ENCODE measurements around the gene CPED1.

The CPED1 gene

DNA sequence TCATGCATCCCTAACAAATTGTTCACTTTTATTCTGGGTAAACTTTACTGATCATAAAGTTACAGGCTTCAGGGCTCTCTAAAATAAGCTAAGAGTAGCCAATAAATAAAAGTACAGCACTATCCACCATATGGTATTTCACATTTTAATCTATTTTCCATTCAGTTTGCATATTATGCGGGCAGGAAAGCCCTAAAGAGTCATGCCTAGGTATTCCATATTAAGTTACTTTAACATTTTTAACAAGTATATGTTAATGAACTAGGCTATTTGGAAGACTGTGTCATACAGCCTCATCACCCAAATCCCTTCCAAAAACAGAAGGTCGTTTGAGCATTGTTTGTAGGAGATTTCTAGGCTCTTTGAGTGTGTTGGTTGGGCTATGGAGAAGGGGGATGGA, 106.3 kb downstream of the CPED1 start:
- DNase-seq (ENCODE audit: low read depth, low spot score): no peak
- Histone ChIP-seq H3K36me3 (ENCODE audit: insufficient read depth, low read length) (no peaks in the 10 kb centered on the region), H3K27ac (no peak overlapping the region), H3K9ac (ENCODE audit: insufficient read length) (no peak overlapping the region), H3K9me3 (ENCODE audit: low read depth, low read length) (no peaks in the 10 kb centered on the region), H3K4me3 (no peak overlapping the region)
- TF ChIP-seq FOXP2 (optimal IDR thresholded peaks at IDR 0.05; ENCODE audit: control extremely low read depth, extremely low read length, insufficient read depth): no peak
- TF ChIP-seq POLR2AphosphoS5 (IDR thresholded peaks at IDR 0.05; ENCODE audit: borderline replicate concordance, low read depth, low read length): no peak
- TF ChIP-seq EZH2 (IDR thresholded peaks at IDR 0.05): no peak

DNA sequence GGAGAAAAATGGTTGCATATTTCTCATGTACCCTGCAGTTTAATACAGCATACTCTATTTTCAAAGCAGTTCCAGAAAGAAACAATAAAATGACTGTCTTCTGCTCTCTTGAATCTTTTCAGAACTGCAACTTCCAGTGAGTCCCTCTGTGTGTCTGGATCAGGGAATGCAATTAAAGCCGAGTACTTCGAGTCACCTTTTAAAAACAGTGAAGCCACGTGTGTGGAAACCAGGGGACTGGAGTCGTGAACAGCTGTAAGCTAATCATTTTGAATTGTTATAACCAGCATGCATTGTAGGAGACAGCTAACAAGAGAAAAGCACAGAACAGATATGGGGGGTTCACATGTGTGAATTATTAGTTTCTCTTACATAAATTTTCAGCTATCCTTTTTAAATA, 109.1 kb downstream of the CPED1 start:
- H3K4me3 ChIP-seq: no peak overlapping the region
- H3K9me3 ChIP-seq (ENCODE audit: low read depth, low read length): no peaks in the 10 kb centered on the region
- H3K9ac ChIP-seq (ENCODE audit: insufficient read length): no peak overlapping the region
- no peak for DNase-seq (ENCODE audit: low read depth, low spot score)
- H3K36me3 ChIP-seq (ENCODE audit: insufficient read depth, low read length): no peaks in the 10 kb centered on the region
- no peak overlapping the region; the same call in 1 of the 2 replicates for H3K27ac ChIP-seq
- TF ChIP-seq FOXP2 (optimal IDR thresholded peaks at IDR 0.05; ENCODE audit: control extremely low read depth, extremely low read length, insufficient read depth) (no peak), POLR2AphosphoS5 (IDR thresholded peaks at IDR 0.05; ENCODE audit: borderline replicate concordance, low read depth, low read length) (no peak)

DNA sequence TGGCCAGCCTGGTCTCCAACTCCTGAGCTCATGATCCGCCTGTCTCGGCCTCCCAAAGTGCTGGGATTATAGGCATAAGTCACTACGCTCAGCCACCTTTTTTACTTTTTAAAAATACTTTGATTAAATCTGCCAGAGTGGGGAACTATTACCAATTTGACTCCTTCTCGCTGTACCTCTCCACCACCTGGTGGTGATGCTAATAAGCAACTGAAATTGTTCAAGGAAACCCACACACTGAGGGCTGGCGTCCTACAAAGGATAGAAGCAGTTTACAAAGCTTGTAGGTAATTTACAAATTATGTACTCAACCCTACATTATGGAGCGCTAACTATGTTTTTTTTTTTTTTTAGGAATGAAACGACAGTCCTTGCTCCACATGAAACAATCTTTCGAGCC, 111.1 kb downstream of the CPED1 start:
- no peak overlapping the region for H3K9ac ChIP-seq (ENCODE audit: insufficient read length)
- no peak for DNase-seq (ENCODE audit: low read depth, low spot score)
- no peaks in the 10 kb centered on the region for H3K36me3 ChIP-seq (ENCODE audit: insufficient read depth, low read length)
- no peak overlapping the region for H3K27ac ChIP-seq
- H3K4me3 ChIP-seq: no peak overlapping the region
- no peak for TF ChIP-seq EZH2 (IDR thresholded peaks at IDR 0.05)
- TF ChIP-seq FOXP2 (optimal IDR thresholded peaks at IDR 0.05; ENCODE audit: control extremely low read depth, extremely low read length, insufficient read depth): no peak
- TF ChIP-seq POLR2AphosphoS5 (IDR thresholded peaks at IDR 0.05; ENCODE audit: borderline replicate concordance, low read depth, low read length): no peak
- no peaks in the 10 kb centered on the region for H3K9me3 ChIP-seq (ENCODE audit: low read depth, low read length)

DNA sequence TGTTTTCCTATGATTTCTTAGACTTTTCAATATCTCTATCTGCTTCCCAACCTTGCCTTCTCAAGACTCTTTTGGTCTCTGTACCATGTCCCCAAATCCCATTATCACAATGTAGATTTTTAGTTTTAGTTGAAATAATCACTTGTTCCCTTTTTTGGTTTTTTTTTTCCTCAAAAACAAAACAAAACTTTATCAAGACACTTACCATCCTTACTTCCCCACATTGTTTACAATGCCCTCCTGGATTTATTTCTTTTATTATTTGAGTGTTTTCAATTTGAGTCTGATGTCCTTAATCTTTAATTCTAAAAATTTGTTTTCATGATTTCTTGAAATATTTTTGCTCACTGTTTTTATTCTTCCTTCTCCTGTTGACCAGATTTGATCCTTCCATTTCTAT, 112.6 kb downstream of the CPED1 start:
- H3K9ac ChIP-seq (ENCODE audit: insufficient read length): no peak overlapping the region
- no peak for DNase-seq (ENCODE audit: low read depth, low spot score)
- no peak overlapping the region for H3K27ac ChIP-seq
- TF ChIP-seq FOXP2 (optimal IDR thresholded peaks at IDR 0.05; ENCODE audit: control extremely low read depth, extremely low read length, insufficient read depth): no peak
- TF ChIP-seq EZH2 (IDR thresholded peaks at IDR 0.05): no peak
- TF ChIP-seq POLR2AphosphoS5 (IDR thresholded peaks at IDR 0.05; ENCODE audit: borderline replicate concordance, low read depth, low read length): no peak
- H3K36me3 ChIP-seq (ENCODE audit: insufficient read depth, low read length): no peaks in the 10 kb centered on the region
- H3K9me3 ChIP-seq (ENCODE audit: low read depth, low read length): no peaks in the 10 kb centered on the region
- no peak overlapping the region for H3K4me3 ChIP-seq

DNA sequence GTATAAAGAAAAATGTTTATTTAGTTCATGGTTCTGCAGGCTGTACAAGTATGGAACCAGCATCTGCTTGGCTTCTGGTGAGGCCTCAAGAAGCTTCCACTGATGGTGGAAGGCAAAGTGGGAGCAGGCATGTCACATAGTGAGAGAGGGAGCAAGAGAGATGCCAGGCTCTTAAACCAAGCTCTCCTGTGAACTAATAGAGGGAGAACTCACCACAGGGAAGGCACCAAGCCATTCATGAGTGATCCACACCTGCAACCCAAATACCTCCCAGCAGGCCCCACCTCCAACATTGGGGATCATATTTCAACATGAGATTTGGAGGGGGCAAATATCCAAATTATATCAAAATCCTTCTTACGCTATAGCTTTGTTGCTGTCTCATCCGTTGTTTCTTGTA, 113.1 kb downstream of the CPED1 start:
- DNase-seq (ENCODE audit: low read depth, low spot score): no peak
- no peaks in the 10 kb centered on the region for H3K36me3 ChIP-seq (ENCODE audit: insufficient read depth, low read length)
- no peak overlapping the region for H3K9ac ChIP-seq (ENCODE audit: insufficient read length)
- no peak for TF ChIP-seq POLR2AphosphoS5 (IDR thresholded peaks at IDR 0.05; ENCODE audit: borderline replicate concordance, low read depth, low read length)
- no peak for TF ChIP-seq FOXP2 (optimal IDR thresholded peaks at IDR 0.05; ENCODE audit: control extremely low read depth, extremely low read length, insufficient read depth)
- TF ChIP-seq EZH2 (IDR thresholded peaks at IDR 0.05): no peak
- H3K27ac ChIP-seq: no peak overlapping the region
- no peak overlapping the region for H3K4me3 ChIP-seq
- H3K9me3 ChIP-seq (ENCODE audit: low read depth, low read length): no peaks in the 10 kb centered on the region

DNA sequence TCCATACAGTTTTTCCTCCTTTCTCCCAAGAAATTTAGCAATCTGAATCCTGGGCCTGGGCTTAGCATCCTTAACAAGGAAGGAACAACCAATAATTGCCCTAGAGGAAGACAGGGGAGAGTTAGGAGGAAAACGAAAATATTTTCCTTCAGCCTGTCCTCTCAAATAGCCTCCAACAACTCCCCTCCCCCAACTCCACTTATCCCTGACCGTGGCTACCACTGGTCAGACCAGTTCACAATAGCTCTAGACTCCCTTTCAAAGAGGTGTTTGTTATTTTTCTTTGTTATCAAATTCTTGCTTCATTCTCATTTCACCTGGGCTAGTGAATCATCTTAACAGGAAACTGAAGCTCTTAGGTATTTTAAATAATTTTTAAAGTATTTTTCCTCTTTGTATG, 114.1 kb downstream of the CPED1 start:
- Histone ChIP-seq H3K9ac (ENCODE audit: insufficient read length) (no peak overlapping the region), H3K9me3 (ENCODE audit: low read depth, low read length) (no peaks in the 10 kb centered on the region), H3K27ac (no peak overlapping the region), H3K36me3 (ENCODE audit: insufficient read depth, low read length) (no peaks in the 10 kb centered on the region), H3K4me3 (no peak overlapping the region)
- TF ChIP-seq FOXP2 (optimal IDR thresholded peaks at IDR 0.05; ENCODE audit: control extremely low read depth, extremely low read length, insufficient read depth) (no peak), POLR2AphosphoS5 (IDR thresholded peaks at IDR 0.05; ENCODE audit: borderline replicate concordance, low read depth, low read length) (no peak), EZH2 (IDR thresholded peaks at IDR 0.05) (no peak)
- DNase-seq (ENCODE audit: low read depth, low spot score): no peak

DNA sequence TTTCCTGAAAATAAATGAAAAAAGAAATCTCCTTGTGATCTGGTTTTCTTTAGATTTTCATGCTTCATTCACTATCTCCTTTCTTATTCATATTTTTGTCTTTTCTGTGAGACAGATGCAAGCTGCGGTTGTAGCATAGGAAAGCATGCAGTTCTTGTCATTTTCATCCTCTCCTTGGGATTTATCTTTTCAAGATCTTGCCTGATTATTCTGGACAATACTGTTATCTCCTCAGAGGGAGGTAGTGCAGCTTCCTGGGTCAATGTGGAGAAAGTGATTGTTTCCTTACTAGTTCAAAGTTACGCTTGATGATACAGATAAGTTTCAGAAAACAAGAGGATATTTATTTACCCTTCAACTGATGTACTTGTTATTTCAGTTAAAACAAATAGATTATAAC, 114.6 kb downstream of the CPED1 start:
- DNase-seq (ENCODE audit: low read depth, low spot score): no peak
- TF ChIP-seq POLR2AphosphoS5 (IDR thresholded peaks at IDR 0.05; ENCODE audit: borderline replicate concordance, low read depth, low read length) (no peak), EZH2 (IDR thresholded peaks at IDR 0.05) (no peak), FOXP2 (optimal IDR thresholded peaks at IDR 0.05; ENCODE audit: control extremely low read depth, extremely low read length, insufficient read depth) (no peak)
- Histone ChIP-seq H3K36me3 (ENCODE audit: insufficient read depth, low read length) (no peaks in the 10 kb centered on the region), H3K9ac (ENCODE audit: insufficient read length) (no peak overlapping the region), H3K4me3 (no peak overlapping the region), H3K27ac (no peak overlapping the region), H3K9me3 (ENCODE audit: low read depth, low read length) (no peaks in the 10 kb centered on the region)

DNA sequence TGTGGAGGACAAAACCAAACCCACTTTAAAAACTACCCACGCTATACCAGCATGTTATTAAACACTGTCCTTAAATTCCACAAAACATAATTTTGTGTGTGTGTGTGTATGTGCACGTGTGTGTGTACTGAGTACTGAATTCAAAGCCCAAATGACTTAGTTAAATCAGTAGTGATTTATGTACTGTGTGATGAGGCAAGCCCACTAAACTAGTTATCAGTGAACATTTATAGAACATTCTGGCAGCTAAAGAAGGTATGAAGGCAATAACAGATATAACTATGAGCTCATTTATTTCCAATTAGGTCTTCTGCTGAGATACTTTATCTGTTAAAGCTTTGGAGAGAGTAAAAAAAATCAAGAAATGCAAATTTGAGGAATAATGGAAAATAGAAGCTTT, 115.1 kb downstream of the CPED1 start:
- Histone ChIP-seq H3K27ac (no peak overlapping the region), H3K4me3 (no peak overlapping the region), H3K36me3 (ENCODE audit: insufficient read depth, low read length) (no peaks in the 10 kb centered on the region), H3K9me3 (ENCODE audit: low read depth, low read length) (no peaks in the 10 kb centered on the region), H3K9ac (ENCODE audit: insufficient read length) (no peak overlapping the region)
- no peak for TF ChIP-seq FOXP2 (optimal IDR thresholded peaks at IDR 0.05; ENCODE audit: control extremely low read depth, extremely low read length, insufficient read depth)
- no peak for TF ChIP-seq POLR2AphosphoS5 (IDR thresholded peaks at IDR 0.05; ENCODE audit: borderline replicate concordance, low read depth, low read length)
- TF ChIP-seq EZH2 (IDR thresholded peaks at IDR 0.05): no peak
- DNase-seq (ENCODE audit: low read depth, low spot score): no peak

DNA sequence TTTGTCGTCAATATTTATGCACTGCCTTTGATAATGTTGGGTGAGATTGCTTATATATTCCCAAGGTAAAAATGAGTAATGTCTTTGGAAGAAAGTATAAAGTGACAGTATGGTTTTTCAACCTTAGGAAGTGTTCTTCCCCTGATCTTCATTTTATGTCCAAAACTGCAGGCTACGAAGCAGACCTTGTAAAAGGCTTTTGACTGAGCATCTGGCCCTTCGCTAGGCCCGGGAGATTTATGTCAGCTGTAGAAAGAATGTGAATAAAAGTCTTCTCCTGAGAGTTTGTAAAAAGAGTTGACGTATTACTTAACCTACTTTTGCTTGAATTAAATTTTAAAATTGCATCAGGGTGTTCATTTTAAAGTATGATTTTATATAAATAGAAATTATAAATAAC, 116.8 kb downstream of the CPED1 start:
- Histone ChIP-seq H3K36me3 (ENCODE audit: insufficient read depth, low read length) (no peaks in the 10 kb centered on the region), H3K9me3 (ENCODE audit: low read depth, low read length) (no peaks in the 10 kb centered on the region), H3K27ac (no peak overlapping the region), H3K9ac (ENCODE audit: insufficient read length) (no peak overlapping the region), H3K4me3 (no peak overlapping the region)
- DNase-seq (ENCODE audit: low read depth, low spot score): no peak
- TF ChIP-seq EZH2 (IDR thresholded peaks at IDR 0.05) (no peak), FOXP2 (optimal IDR thresholded peaks at IDR 0.05; ENCODE audit: control extremely low read depth, extremely low read length, insufficient read depth) (no peak), POLR2AphosphoS5 (IDR thresholded peaks at IDR 0.05; ENCODE audit: borderline replicate concordance, low read depth, low read length) (no peak)
